Adrenal gland (tissue), 12 donors: ENCODE results near the gene VPS54. TPM values are rescaled to one million over a fixed set of nuclear protein-coding genes. Genes with fewer than 3 reads are reported as not detected.
A peak's percentile ranks its signal among the peaks of the same experiment; 100 is the strongest.

Experiments used
- DNase-seq, 7 donors: peaks; one replicate each; pipeline ENCODE4 v3.0.0-alpha.2; 2019 to 2020
- H3K27ac ChIP-seq, 5 donors: fragments of 200-600 bp; sonication (generic) in 4 of 5; 1 replicate in 3 of 5; 2 replicates in 2 of 5; pipeline versions ENCODE4 v1.5.1 to v1.8.0; 2016 to 2020; ENCODE audit warnings: mild to moderate bottlenecking in 1 of 5
- H3K27me3 ChIP-seq: fragments of 200-600 bp; 2 replicates; pipeline ENCODE4 v1.8.0; 2021
- H3K36me3 ChIP-seq, 2 donors: fragments of 200-600 bp; replicated peaks in 1 of 2; 1 replicate in 1 of 2; 2 replicates in 1 of 2; pipeline versions ENCODE4 v1.5.1 to v1.8.0; 2018 to 2022
- H3K4me1 ChIP-seq, 2 donors: fragments of 200-600 bp; replicated peaks in 1 of 2; 1 replicate in 1 of 2; 2 replicates in 1 of 2; pipeline versions ENCODE4 v1.5.1 to v1.8.0; 2018 to 2021
- H3K4me3 ChIP-seq, 4 donors: fragments of 200-600 bp; sonication (generic) in 3 of 4; one replicate each; pipeline ENCODE4 v1.5.1; 2016 to 2018
- H3K9me3 ChIP-seq, 3 donors: fragments of 200-600 bp; sonication (generic) in 1 of 3; replicated peaks in 1 of 3; 1 replicate in 2 of 3; 2 replicates in 1 of 3; pipeline versions ENCODE4 v1.5.1 to v1.8.0; 2016 to 2021
- CTCF ChIP-seq, 6 experiments: fragments of 450-650 bp in 4 of 6; fragments of 200-600 bp in 2 of 6; sonication (generic) in 1 of 6; IDR thresholded peaks; 1 replicate in 5 of 6; 2 replicates in 1 of 6; pipeline versions ENCODE4 v1.5.1 to v1.8.0; 2016 to 2021; ENCODE audit warnings: antibody characterized with exemption in 6 of 6, mild to moderate bottlenecking in 2 of 6, moderate library complexity in 1 of 6
- POLR2A ChIP-seq, 2 donors: fragments of 450-650 bp; IDR thresholded peaks; one replicate each; pipeline ENCODE4 v1.6.1; 2017; ENCODE audit warnings: antibody characterized with exemption in 2 of 2, mild to moderate bottlenecking in 2 of 2, moderate library complexity in 1 of 2
- WGBS, 4 donors: extraction: QIAGEN DNeasy Blood & Tissue Kit in 2 of 4; methylation state at CpG; one replicate each; pipeline versions ENCODE4 v1.1.5 to v1.1.7; 2013 to 2017; 5-methylcytosine and 5-hydroxymethylcytosine counted together
- intact Hi-C, 2 donors: fragments of 100-400 bp; cut with DNase I; formaldehyde crosslinking; loops; one replicate each; pipeline versions ENCODE4 v1.14.1 to v1.15.0; 2022 to 2023
- polyA plus RNA-seq, 3 donors: library from polyadenylated mRNA; stranded (reverse); fragments of 200-250 nt in 2 of 3; fragments of 350-450 nt in 1 of 3; fragmentation: Illumina TruSeq in 1 of 3; extraction: RNeasy Lipid Tissue Mini Kit (QIAGEN cat#74804) in 1 of 3; gene quantifications; one replicate each; pipeline ENCODE4 v1.2.3, GENCODE V29; 2013 to 2014
- total RNA-seq, 9 donors: library from RNA; depleted of rRNA in 4 of 9; stranded (reverse); fragments of >200 nt in 4 of 9; fragments of 120-200 nt in 1 of 9; fragmentation: NEBNext Ultra II Directional in 1 of 9; extraction: Animal tissue kit (Norgen Biotek cat#: 25700) in 1 of 9; gene quantifications; one replicate each; pipeline versions ENCODE4 v1.1.0 to v1.2.4, GENCODE V29; 2013 to 2023
- donor health status: healthy with polysubstance abuse.
- donor health status: Bipolar disorder and iron deficiency.
- donor health status: DM: yes; HTN: yes; CAD: no.
- donor health status: DM: no; HTN: no; CAD: no.
- donor health status: DM: no; HTN: no; CAD: no.
- donor health status: DM: yes; HTN: yes; CAD: no.

VPS54 gene
- total and polyA plus RNA-seq, 12 donors, result 15.1 to 38.9 (median 19.0) TPM

GRCh38 chr2:63872571-63873328 is 146.5 kb downstream of the VPS54 start:
- Histone ChIP-seq H3K36me3 (peaks cover 0 to 5% of the 10 kb centered on the region in 2 donors), H3K4me3 (no peak overlapping the region), H3K27ac (no peak overlapping the region), H3K9me3 (no peaks in the 10 kb centered on the region), H3K4me1 (peaks cover 0 to 28% of the 10 kb centered on the region in 2 donors), H3K27me3 (no peaks in the 10 kb centered on the region)
- peak in 1 of 7 donors; percentile 5 for DNase-seq
- no peak for TF ChIP-seq POLR2A (IDR thresholded peaks at IDR 0.05)
- no peak for TF ChIP-seq CTCF (IDR thresholded peaks at IDR 0.05)
- WGBS, 4 donors, result 50 to 65% (median 54%) methylated on average over 6 of the region's 6 CpGs
- intact Hi-C loops, result no loop called here

GRCh38 chr2:63871864-63872263 is 147.4 kb downstream of the VPS54 start:
- Histone ChIP-seq H3K4me1 (peaks cover 0 to 28% of the 10 kb centered on the region in 2 donors), H3K36me3 (peaks cover 0 to 5% of the 10 kb centered on the region in 2 donors), H3K4me3 (no peak overlapping the region), H3K9me3 (no peaks in the 10 kb centered on the region), H3K27ac (no peak overlapping the region), H3K27me3 (no peaks in the 10 kb centered on the region)
- intact Hi-C loops, result no loop called here
- 79 to 81% (median 79%) methylated on average over 4 of the region's 4 CpGs for WGBS, 4 donors
- TF ChIP-seq POLR2A (IDR thresholded peaks at IDR 0.05) (no peak), CTCF (IDR thresholded peaks at IDR 0.05) (no peak)
- DNase-seq, result no peak

GRCh38 chr2:63870679-63871078 is 148.5 kb downstream of the VPS54 start:
- Histone ChIP-seq H3K36me3 (peaks cover 0 to 5% of the 10 kb centered on the region in 2 donors), H3K4me1 (peaks cover 0 to 28% of the 10 kb centered on the region in 2 donors), H3K27me3 (no peaks in the 10 kb centered on the region), H3K9me3 (no peaks in the 10 kb centered on the region), H3K27ac (no peak overlapping the region), H3K4me3 (no peak overlapping the region)
- DNase-seq, result no peak
- TF ChIP-seq POLR2A (IDR thresholded peaks at IDR 0.05), result no peak
- TF ChIP-seq CTCF (IDR thresholded peaks at IDR 0.05), result no peak
- WGBS, 4 donors, result 92 to 98% (median 97%) methylated on average over 4 of the region's 4 CpGs
- intact Hi-C loops, result no loop called here

- Histone ChIP-seq H3K27ac (no peak overlapping the region), H3K36me3 (no peaks in the 10 kb centered on the region), H3K27me3 (no peaks in the 10 kb centered on the region), H3K4me3 (no peak overlapping the region), H3K4me1 (peaks cover 0 to 24% of the 10 kb centered on the region in 2 donors), H3K9me3 (no peaks in the 10 kb centered on the region)
- no peak for DNase-seq
- 83 to 88% (median 86%) methylated on average over 2 of the region's 2 CpGs for WGBS, 4 donors
- intact Hi-C loops, result no loop called here
- TF ChIP-seq POLR2A (IDR thresholded peaks at IDR 0.05), result no peak
- no peak for TF ChIP-seq CTCF (IDR thresholded peaks at IDR 0.05)
These were observed 153.1 kb downstream of the VPS54 start for GRCh38 chr2:63866009-63866709.
